ENCODE measurements around the gene SLC46A2.

Gene SLC46A2

GRCh38 chr9:112881331-112881730 lies 9.3 kb downstream of the SLC46A2 start:
- ChIA-PET CTCF (interaction anchor here (0.6 kb wide), 1 partner anchor 22 kb away, joined by 3 read pairs; no protein-coding TSS in a partner anchor), POLR2A (no interaction called here)
- no peak for TF ChIP-seq FOXM1 (IDR thresholded peaks at IDR 0.05; ENCODE audit: borderline replicate concordance)
- DNase-seq (ENCODE audit: extremely low spot score) = no peak

- CTCF ChIA-PET = interaction anchor here (0.6 kb wide), 1 partner anchor 389 kb away, joined by 4 read pairs; no protein-coding TSS in a partner anchor
- no peak for DNase-seq (ENCODE audit: extremely low spot score)
- POLR2A ChIA-PET = no interaction called here
- TF ChIP-seq ZNF384 (IDR thresholded peaks at IDR 0.05) (no peak), L3MBTL2 (conservative IDR thresholded peaks at IDR 0.05) (no peak), HDGF (IDR thresholded peaks at IDR 0.05; ENCODE audit: borderline replicate concordance) (no peak), SUZ12 (IDR thresholded peaks at IDR 0.05) (no peak), FOXA1 (IDR thresholded peaks at IDR 0.05) (no peak), PKNOX1 (IDR thresholded peaks at IDR 0.05) (no peak), NFRKB (IDR thresholded peaks at IDR 0.05) (no peak), CTBP1 (IDR thresholded peaks at IDR 0.05; ENCODE audit: borderline replicate concordance) (no peak), LEF1 (IDR thresholded peaks at IDR 0.05; ENCODE audit: borderline replicate concordance) (no peak), BHLHE40 (IDR thresholded peaks at IDR 0.05; ENCODE audit: borderline replicate concordance) (no peak), TARDBP (IDR thresholded peaks at IDR 0.05) (no peak), SP1 (IDR thresholded peaks at IDR 0.05) (no peak), FOXK2 (IDR thresholded peaks at IDR 0.05) (no peak), FOXM1 (IDR thresholded peaks at IDR 0.05; ENCODE audit: borderline replicate concordance) (no peak)
Measured at GRCh38 chr9:112880650-112881049, 10.0 kb downstream of the SLC46A2 start.

GRCh38 chr9:112878752-112879151 lies 11.9 kb downstream of the SLC46A2 start:
- TF ChIP-seq BHLHE40 (IDR thresholded peaks at IDR 0.05; ENCODE audit: borderline replicate concordance) (no peak), L3MBTL2 (conservative IDR thresholded peaks at IDR 0.05) (no peak), NFRKB (IDR thresholded peaks at IDR 0.05) (no peak), SP1 (IDR thresholded peaks at IDR 0.05) (no peak), FOXA1 (IDR thresholded peaks at IDR 0.05) (no peak), PKNOX1 (IDR thresholded peaks at IDR 0.05) (no peak)
- no peak for DNase-seq (ENCODE audit: extremely low spot score)
- POLR2A ChIA-PET = no interaction called here
- CTCF ChIA-PET = no interaction called here

GRCh38 chr9:112873773-112874405 lies 16.8 kb downstream of the SLC46A2 start:
- DNase-seq (ENCODE audit: extremely low spot score) = no peak
- ChIA-PET CTCF (no interaction called here), POLR2A (no interaction called here)
- no peak for TF ChIP-seq L3MBTL2 (conservative IDR thresholded peaks at IDR 0.05)
- TF ChIP-seq SUZ12 (IDR thresholded peaks at IDR 0.05) = no peak

- no peak for TF ChIP-seq FOXA1 (IDR thresholded peaks at IDR 0.05)
- TF ChIP-seq ARNT (IDR thresholded peaks at IDR 0.05) = no peak
- TF ChIP-seq TARDBP (IDR thresholded peaks at IDR 0.05) = no peak
- no peak for TF ChIP-seq NFRKB (IDR thresholded peaks at IDR 0.05)
- TF ChIP-seq CTBP1 (IDR thresholded peaks at IDR 0.05; ENCODE audit: borderline replicate concordance) = no peak
- no peak for TF ChIP-seq ZNF384 (IDR thresholded peaks at IDR 0.05)
- no peak for TF ChIP-seq PKNOX1 (IDR thresholded peaks at IDR 0.05)
- TF ChIP-seq LEF1 (IDR thresholded peaks at IDR 0.05; ENCODE audit: borderline replicate concordance) = no peak
- TF ChIP-seq L3MBTL2 (conservative IDR thresholded peaks at IDR 0.05) = no peak
- TF ChIP-seq HDGF (IDR thresholded peaks at IDR 0.05; ENCODE audit: borderline replicate concordance) = no peak
- TF ChIP-seq FOXM1 (IDR thresholded peaks at IDR 0.05; ENCODE audit: borderline replicate concordance) = no peak
- no peak for TF ChIP-seq SUZ12 (IDR thresholded peaks at IDR 0.05)
- TF ChIP-seq ELF4 (IDR thresholded peaks at IDR 0.05) = no peak
- ChIA-PET CTCF (no interaction called here), POLR2A (no interaction called here)
- DNase-seq (ENCODE audit: extremely low spot score) = no peak
Measured at GRCh38 chr9:112872019-112872418, 18.7 kb downstream of the SLC46A2 start.

- CTCF ChIA-PET = no interaction called here
- TF ChIP-seq ELF4 (IDR thresholded peaks at IDR 0.05) (no peak), TARDBP (IDR thresholded peaks at IDR 0.05) (no peak), SP1 (IDR thresholded peaks at IDR 0.05) (no peak), BHLHE40 (IDR thresholded peaks at IDR 0.05; ENCODE audit: borderline replicate concordance) (no peak), PKNOX1 (IDR thresholded peaks at IDR 0.05) (no peak), CTBP1 (IDR thresholded peaks at IDR 0.05; ENCODE audit: borderline replicate concordance) (no peak)
- DNase-seq (ENCODE audit: extremely low spot score) = no peak
- POLR2A ChIA-PET = no interaction called here
Measured at GRCh38 chr9:112870556-112870955, 20.1 kb downstream of the SLC46A2 start.

- CTCF ChIA-PET = no interaction called here
- no peak for TF ChIP-seq ELF4 (IDR thresholded peaks at IDR 0.05)
- TF ChIP-seq TARDBP (IDR thresholded peaks at IDR 0.05) = no peak
- TF ChIP-seq CTBP1 (IDR thresholded peaks at IDR 0.05; ENCODE audit: borderline replicate concordance) = no peak
- POLR2A ChIA-PET = no interaction called here
- no peak for DNase-seq (ENCODE audit: extremely low spot score)
Measured at GRCh38 chr9:112869917-112870316, 20.8 kb downstream of the SLC46A2 start.
